Hippocampal formation (tissue), 2 donors: Measurements from ENCODE around the gene TOMM40.
"Not testable (repeated sequence)": the region's sequence is repeated elsewhere in the genome, so short reads cannot be mapped to it uniquely, and the experiment has no call there.

ENCODE experiments used
- DNase-seq, 2 donors: peaks; one replicate each; lab custom pipeline; 2025; lab: John Stamatoyannopoulos, UW

The TOMM40 gene

GRCh38 chr19:44891016-44891882 lies at the start of gene TOMM40:
TSS of gene TOMM40 (plus strand) at chr19:44891254. CDS start at chr19:44891416, 162 bp downstream.
- peak in 1 of 2 donors; percentile 100 for DNase-seq

GRCh38 chr19:44845286-44845611 lies 45.8 kb upstream of the TOMM40 start:
- DNase-seq = no peak

GRCh38 chr19:44845612-44846454 lies 45.2 kb upstream of the TOMM40 start, which contains the start of gene NECTIN2:
TSS of gene NECTIN2 (plus strand) at chr19:44846297. CDS start at chr19:44846526, 229 bp downstream.
- DNase-seq = peak; percentile 65 to 81

DNA sequence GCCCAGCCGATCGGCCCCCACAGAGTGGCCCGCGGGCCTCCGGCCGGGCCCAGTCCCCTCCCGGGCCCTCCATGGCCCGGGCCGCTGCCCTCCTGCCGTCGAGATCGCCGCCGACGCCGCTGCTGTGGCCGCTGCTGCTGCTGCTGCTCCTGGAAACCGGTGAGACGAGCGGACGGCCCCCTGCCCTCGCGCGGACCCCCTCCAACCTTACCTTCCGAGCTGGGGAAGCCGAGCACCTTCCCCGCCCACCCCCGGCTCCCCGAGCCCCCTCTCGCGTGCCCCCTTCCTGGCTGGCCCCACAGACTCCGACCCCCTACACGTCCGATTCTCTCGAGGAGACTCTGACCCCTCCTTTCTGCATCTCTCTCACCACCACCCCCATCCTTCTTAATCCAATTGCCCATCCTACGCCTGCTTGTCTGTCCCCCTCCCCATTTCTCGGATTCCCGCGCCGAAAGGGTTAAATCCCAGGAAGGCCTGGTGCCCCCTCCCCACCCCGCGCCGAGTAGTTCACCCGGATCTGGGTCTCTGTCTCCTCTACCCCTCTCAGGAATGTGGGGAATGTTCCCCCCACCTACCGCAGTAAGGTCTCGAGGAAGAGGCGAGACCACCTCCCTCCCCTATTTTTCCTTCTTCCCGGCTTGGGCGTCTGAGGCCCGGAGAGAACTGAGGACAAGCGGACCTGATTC lies 44.5 kb upstream of the TOMM40 start:
- DNase-seq = no peak

DNA sequence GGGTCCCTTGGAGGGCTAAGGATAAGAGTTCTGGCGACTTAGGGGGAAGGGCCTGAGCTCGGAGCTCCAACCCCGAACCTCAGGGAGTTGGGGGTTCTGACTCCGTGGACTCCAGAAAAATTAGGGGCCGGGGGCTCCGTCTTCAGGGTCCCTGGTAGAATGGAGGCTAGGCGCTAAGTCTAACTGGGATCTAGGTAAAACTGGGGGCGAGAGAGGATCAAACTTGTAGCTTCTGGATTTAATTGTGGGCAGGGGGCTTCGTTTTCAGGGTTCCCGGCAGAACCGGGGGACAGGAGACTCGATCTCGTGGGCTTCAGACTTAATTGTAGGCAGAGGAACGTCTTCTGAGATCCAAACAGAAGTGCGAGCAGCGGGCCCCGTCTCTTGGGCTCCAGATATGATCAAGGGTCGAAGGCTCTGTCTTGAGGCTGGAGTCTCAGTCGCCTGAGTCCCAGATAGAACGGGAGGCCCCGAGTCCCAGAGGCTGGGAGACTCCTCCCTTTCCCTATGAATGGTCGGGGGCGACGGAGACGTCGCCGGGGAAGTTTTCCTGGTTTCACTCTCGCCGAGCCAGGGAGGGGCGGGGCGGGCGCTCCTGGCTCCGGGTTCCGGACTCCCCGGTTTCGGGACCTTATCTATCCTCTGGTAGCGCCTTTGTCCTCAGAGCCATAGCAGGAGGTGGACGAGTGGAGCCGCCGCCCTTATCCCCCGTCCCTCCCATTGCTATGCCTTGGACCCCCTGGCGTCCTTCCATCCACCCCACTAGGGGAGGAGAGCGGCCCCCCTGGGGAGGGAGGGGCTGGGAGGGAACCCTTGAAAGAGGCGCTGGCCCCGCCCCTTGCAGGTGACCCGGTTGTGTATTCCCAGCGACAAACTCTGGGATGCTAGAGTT lies 43.7 kb upstream of the TOMM40 start:
- no peak for DNase-seq

DNA sequence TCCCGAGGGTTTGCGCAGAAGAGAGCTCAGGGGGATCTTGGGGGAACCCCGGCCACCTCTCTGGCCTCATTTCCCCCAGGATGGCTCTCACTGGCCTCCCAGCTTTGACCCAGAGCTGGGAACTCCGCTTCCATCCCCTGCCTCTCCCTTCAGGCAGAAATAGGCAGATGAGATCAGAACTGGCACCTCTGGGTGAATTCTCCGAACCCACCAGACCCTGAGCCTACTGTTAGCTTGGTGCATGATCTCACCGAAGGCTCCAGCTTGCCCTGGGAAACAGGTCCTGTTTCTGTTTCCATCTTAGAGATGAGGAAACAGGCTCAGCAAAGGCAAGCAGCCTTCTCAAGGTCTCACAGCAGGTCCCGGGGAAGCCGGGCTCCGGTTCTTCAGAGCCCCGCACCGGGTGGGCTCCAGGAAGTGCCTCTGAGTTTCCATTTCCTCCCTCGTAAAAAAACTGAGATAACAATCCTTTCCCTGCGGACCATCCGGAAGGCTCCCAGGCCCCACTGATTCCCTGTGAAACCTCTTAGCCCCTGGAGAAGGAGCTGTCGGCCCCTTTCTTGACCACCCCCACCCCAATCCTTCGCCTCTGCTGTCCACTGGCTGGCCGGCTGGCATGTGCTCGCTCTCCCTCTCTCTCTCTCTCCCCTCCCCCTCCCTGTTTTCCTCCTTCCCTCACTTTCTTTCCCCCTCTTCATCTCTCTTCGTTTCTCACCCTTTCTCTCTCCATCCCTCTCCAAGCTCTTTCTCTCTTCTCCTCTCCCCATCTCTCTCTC lies 42.8 kb upstream of the TOMM40 start:
- no peak for DNase-seq

- no peak for DNase-seq
Observed at GRCh38 chr19:44848812-44849447, 42.1 kb upstream of the TOMM40 start.

- DNase-seq = no peak
Observed at GRCh38 chr19:44850641-44851109, 40.4 kb upstream of the TOMM40 start.

DNA sequence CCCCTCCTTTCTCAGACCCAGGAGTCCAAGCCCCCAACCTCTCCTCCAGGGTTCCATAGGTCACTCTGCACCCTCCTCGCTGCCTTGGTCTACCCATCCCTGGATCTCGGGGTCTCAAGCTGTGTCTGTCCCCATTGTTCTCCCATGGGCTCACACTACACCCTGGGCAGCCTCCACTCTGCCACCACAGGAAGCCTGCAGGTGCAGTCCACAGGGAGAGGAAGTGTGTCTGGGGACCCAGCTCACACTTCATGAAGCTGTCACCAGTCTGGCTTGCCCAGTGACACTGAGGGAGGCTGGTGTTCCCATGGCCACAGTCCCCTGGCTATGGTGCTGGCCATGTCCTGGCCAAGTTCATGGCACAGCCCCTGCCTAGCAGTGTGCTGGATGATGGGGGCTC lies 39.6 kb upstream of the TOMM40 start:
- DNase-seq = no peak

GRCh38 chr19:44855606-44856005 lies 35.4 kb upstream of the TOMM40 start:
- no peak for DNase-seq

DNA sequence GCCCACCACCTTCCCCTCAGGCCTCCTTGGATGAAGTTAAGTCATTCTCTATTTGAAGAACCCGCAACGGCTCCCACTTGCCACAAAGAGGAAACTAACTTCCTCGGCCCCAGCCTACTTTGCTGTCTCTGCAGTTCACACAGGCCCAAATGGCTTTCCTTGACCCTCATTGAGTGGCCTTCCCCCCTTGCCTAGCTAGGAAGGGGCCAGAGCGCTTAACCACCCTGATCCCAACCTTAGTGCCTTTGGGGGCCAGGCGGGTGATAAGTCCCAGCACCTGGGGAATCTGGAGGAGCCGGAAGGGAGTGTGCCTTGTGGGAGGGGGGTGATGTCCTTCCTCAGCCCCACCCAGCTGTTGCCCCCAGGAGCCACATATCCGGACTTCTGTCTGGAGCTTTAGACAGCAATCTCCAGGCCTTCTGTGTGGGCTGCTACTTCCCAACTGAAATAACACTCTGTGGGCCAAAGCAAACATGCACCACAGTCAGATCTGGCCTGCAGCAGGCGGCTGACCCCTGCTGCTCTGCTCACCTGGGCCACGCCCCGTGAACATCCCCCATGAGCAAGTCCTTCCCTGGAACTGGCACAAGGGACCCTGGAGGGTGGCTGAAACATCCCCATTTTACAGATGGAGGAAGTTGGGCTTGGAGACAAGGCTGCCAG lies 34.5 kb upstream of the TOMM40 start:
- no peak for DNase-seq

DNA sequence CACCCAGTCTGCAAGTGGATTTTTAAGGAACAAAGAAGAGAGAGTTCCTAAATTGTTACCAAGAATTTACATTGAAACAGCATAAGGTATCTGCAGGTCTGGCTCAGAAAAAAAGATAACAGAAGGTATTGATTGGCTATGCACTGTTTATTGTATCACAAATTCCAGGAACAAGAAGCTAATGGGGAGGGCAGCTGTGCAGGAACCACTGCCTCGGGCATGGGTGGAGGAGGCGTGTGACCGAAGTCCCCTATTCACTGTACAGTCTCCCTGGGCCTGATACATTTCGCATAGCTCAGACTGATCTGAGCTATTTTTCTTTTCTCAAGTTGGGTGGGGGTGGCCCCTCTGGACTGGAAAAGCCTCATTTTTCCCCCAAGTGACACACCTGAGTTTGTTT lies 33.2 kb upstream of the TOMM40 start:
- no peak for DNase-seq

DNA sequence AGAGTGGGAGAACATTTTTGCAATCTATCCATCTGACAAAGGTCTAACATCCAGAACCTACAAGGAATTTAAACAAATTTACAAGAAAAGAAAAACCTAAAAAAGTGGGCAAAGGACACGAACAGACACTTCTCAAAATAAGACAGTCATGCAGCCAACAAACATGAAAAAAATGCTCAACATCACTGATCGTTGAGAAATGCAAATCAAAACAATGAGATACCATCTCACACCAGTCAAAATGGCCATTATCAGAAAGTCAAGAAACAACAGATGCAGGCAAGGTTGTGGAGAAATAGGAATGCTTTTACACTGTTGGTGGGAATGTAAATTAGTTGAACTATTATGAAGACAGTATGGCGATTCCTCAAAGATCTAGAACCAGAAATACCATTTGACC lies 29.5 kb upstream of the TOMM40 start:
- DNase-seq = not testable (repeated sequence)

DNA sequence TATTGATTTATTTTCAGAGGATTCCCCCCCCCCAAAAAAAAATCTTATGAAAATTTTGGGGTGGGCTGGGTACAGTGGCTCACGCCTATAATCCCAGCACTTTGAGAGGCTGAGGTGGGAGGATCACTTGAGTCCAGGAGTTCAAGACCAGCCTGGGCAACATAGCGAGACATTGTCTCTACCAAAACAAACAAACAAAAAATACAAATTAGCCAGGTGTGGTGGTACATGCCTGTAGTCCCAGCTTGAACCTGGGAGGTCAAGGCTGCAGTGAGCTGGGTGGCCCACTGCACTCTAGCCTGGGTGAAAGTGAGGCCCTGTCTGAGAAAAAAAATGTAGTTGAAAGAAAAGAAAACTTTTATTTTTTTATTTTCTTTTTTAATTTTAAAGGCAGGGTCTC lies 27.1 kb upstream of the TOMM40 start:
- DNase-seq = no peak

- DNase-seq = no peak
Observed at GRCh38 chr19:44865196-44865767, 25.8 kb upstream of the TOMM40 start.

GRCh38 chr19:44866664-44867063 lies 24.4 kb upstream of the TOMM40 start:
- no peak for DNase-seq

- DNase-seq = no peak
Observed at GRCh38 chr19:44867578-44867977, 23.5 kb upstream of the TOMM40 start.

DNA sequence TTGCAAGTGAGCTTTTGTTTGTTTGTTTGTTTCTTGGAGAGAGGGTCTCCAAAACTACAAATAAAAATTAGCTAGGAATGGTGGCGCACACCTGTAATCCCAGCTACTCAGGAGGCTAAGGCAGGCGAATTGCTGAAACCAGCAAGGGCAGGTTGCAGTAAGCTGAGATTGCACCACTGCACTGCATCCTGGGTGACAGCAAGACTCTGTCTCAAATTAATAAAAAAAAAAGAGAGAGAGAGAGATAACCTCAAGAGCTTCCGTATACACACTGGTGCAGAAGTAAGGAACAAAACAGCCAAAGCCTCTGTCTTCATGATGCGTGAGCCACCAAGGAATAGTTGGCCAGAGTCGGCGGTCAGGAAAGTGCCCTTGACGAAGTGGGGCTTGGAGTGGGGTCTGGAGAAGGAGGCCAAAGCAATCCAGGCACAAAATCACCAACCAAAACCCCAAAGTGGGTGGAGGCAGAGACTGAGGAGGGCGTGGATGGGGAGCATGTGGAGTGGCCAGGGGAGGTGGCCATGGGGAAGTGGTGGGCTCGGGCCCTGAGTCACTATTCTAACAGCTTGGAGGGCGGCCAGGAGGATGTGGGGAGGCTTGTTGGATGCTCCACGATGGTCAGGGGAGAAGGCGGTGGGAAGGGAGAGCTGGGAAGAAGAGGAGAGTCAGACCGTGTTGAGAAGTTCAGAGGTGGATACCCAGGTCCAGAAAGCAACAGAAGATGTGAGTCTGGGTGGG lies 21.2 kb upstream of the TOMM40 start:
- no peak for DNase-seq
